ENCODE results near the gene NYNRIN.

Gene NYNRIN

GRCh38 chr14:24459331-24459730, 60.5 kb downstream of the NYNRIN start:
- no peak for TF ChIP-seq CTCF (conservative IDR thresholded peaks at IDR 0.05; ENCODE audit: control insufficient read depth, insufficient read depth, low read depth, low read length)
- no peak for DNase-seq (ENCODE audit: low read depth)
- no peak overlapping the region for H3K4me3 ChIP-seq (ENCODE audit: control insufficient read depth, low read depth, low read length)

GRCh38 chr14:24461336-24461735, 62.5 kb downstream of the NYNRIN start:
- no peak for TF ChIP-seq CTCF (conservative IDR thresholded peaks at IDR 0.05; ENCODE audit: control insufficient read depth, insufficient read depth, low read depth, low read length)
- no peak overlapping the region for H3K4me3 ChIP-seq (ENCODE audit: control insufficient read depth, low read depth, low read length)
- no peak for DNase-seq (ENCODE audit: low read depth)

GRCh38 chr14:24463017-24463883, 64.4 kb downstream of the NYNRIN start:
- DNase-seq (ENCODE audit: low read depth), result no peak
- TF ChIP-seq CTCF (conservative IDR thresholded peaks at IDR 0.05; ENCODE audit: control insufficient read depth, insufficient read depth, low read depth, low read length), result no peak
- no peak overlapping the region for H3K4me3 ChIP-seq (ENCODE audit: control insufficient read depth, low read depth, low read length)

GRCh38 chr14:24463884-24464785, 65.3 kb downstream of the NYNRIN start:
- no peak for DNase-seq (ENCODE audit: low read depth)
- TF ChIP-seq CTCF (conservative IDR thresholded peaks at IDR 0.05; ENCODE audit: control insufficient read depth, insufficient read depth, low read depth, low read length), result no peak
- no peak overlapping the region for H3K4me3 ChIP-seq (ENCODE audit: control insufficient read depth, low read depth, low read length)

- DNase-seq (ENCODE audit: low read depth), result no peak
- TF ChIP-seq CTCF (conservative IDR thresholded peaks at IDR 0.05; ENCODE audit: control insufficient read depth, insufficient read depth, low read depth, low read length), result no peak
Observed at GRCh38 chr14:24465368-24465767, 66.6 kb downstream of the NYNRIN start.

GRCh38 chr14:24465805-24466204, 67.0 kb downstream of the NYNRIN start:
- DNase-seq (ENCODE audit: low read depth), result no peak
- no peak for TF ChIP-seq CTCF (conservative IDR thresholded peaks at IDR 0.05; ENCODE audit: control insufficient read depth, insufficient read depth, low read depth, low read length)
- no peak overlapping the region for H3K4me3 ChIP-seq (ENCODE audit: control insufficient read depth, low read depth, low read length)

More at GRCh38 chr14:24465368-24465767, 66.6 kb downstream of the NYNRIN start:
- no peak overlapping the region for H3K4me3 ChIP-seq (ENCODE audit: control insufficient read depth, low read depth, low read length)

All from fibroblast of mammary gland (primary cell).